K562 (cell line): Measurements from ENCODE around the gene PBXIP1. TPM values are rescaled to one million over a fixed set of nuclear protein-coding genes. Genes with fewer than 3 reads are reported as not detected.

Source experiments
- ARID1B ChIP-seq: fragments of 450-650 bp; IDR thresholded peaks from 2 replicates; pipeline ENCODE4 v1.6.1; 2016; ENCODE audit warnings: antibody characterized with exemption, mild to moderate bottlenecking, inconsistent platforms
- FOXJ2 ChIP-seq: fragments of 200-800 bp; sonication (Bioruptor generic); IDR thresholded peaks from 2 replicates; pipeline ENCODE4 v1.6.1; 2016; ENCODE audit warnings: missing genetic modification characterization, missing compliant biosample characterization
- HNRNPLL ChIP-seq: fragments of 200-400 bp; formaldehyde crosslinking; IDR thresholded peaks from 2 replicates; pipeline ENCODE4 v1.6.1; 2017; ENCODE audit warnings: low read length, low read depth, mild to moderate bottlenecking; ENCODE audit not compliant: poor library complexity, severe bottlenecking
- MTF1 ChIP-seq: fragments of 250-450 bp; sonication (Bioruptor Pico); IDR thresholded peaks from 2 replicates; pipeline ENCODE4 v1.9.0; 2021; ENCODE audit warnings: moderate library complexity, mild to moderate bottlenecking, inconsistent platforms, borderline replicate concordance
- NFRKB ChIP-seq: fragments of 450-650 bp; IDR thresholded peaks from 2 replicates; pipeline ENCODE4 v1.6.1; 2016; ENCODE audit warnings: low read depth
- NUFIP1 ChIP-seq: fragments of 450-650 bp; IDR thresholded peaks from 2 replicates; pipeline ENCODE4 v1.6.1; 2018; ENCODE audit not compliant: partially characterized antibody
- POLR2B ChIP-seq: fragments of 450-650 bp; IDR thresholded peaks from 2 replicates; pipeline ENCODE4 v1.6.1; 2018; ENCODE audit warnings: low read depth; ENCODE audit not compliant: partially characterized antibody
- TCF7L2 ChIP-seq: fragments of 150-350 bp; IDR thresholded peaks from 2 replicates; pipeline ENCODE4 v1.6.1; 2016; ENCODE audit warnings: low read depth, mild to moderate bottlenecking, low read length, moderate library complexity
- ZFPM2 ChIP-seq: fragments of 250-450 bp; sonication (Bioruptor Pico); IDR thresholded peaks from 2 replicates; pipeline ENCODE4 v1.5.1; 2022; ENCODE audit warnings: mild to moderate bottlenecking
- ZKSCAN1 ChIP-seq: fragments of 150-350 bp; IDR thresholded peaks from 2 replicates; pipeline ENCODE4 v1.6.1; 2016; ENCODE audit warnings: low read depth, low read length
- ZNF175 ChIP-seq: fragments of 200-800 bp; sonication (Bioruptor generic); IDR thresholded peaks from 2 replicates; pipeline ENCODE4 v1.6.1; 2016; ENCODE audit warnings: low read depth, mild to moderate bottlenecking, missing genetic modification characterization, missing compliant biosample characterization
- ZNF707 ChIP-seq: fragments of 250-450 bp; sonication (Bioruptor Pico); conservative IDR thresholded peaks from 2 replicates; pipeline ENCODE4 v1.8.0; 2022; ENCODE audit warnings: inconsistent platforms, mild to moderate bottlenecking, moderate library complexity
- polyA plus RNA-seq, 8 experiments: library from polyadenylated mRNA; depleted of rRNA in 4 of 8; stranded (reverse) in 5 of 8; unstranded in 3 of 8; fragments of >200 nt; fragmentation: Nextera tagmentation in 2 of 8; fragmentation: Illumina TruSeq in 1 of 8; extraction: Ambion mirVana in 2 of 8; extraction: Trizol in 1 of 8; gene quantifications; 2 replicates each; pipeline versions ENCODE4 v1.2.1 to v1.2.3, GENCODE V29; 2011 to 2014; ENCODE audit warnings: inconsistent platforms in 1 of 8, missing spikeins in 1 of 8
- total RNA-seq, 7 experiments: library from RNA; depleted of rRNA in 6 of 7; stranded (reverse); fragments of >200 nt in 6 of 7; fragmentation: Illumina TruSeq in 2 of 7; extraction: Trizol in 2 of 7; gene quantifications; 2 replicates each; pipeline versions ENCODE4 v1.2.1 to v1.2.3, GENCODE V29; 2011 to 2021; ENCODE audit warnings: low replicate concordance in 1 of 7
- TF ChIP-seq, protein P1 (sequence below): sonication (generic); formaldehyde crosslinking; IDR thresholded peaks from 2 replicates; pipeline ENCODE4 v1.8.0; 2022; ENCODE audit warnings: mild to moderate bottlenecking, missing genetic modification reagents
- TF ChIP-seq, protein P2 (sequence below): sonication (generic); formaldehyde crosslinking; IDR thresholded peaks from 2 replicates; pipeline ENCODE4 v1.8.0; 2022; ENCODE audit warnings: mild to moderate bottlenecking, low read depth, missing genetic modification reagents
- TF ChIP-seq, protein P3 (sequence below): fragments of 450-650 bp; formaldehyde crosslinking; IDR thresholded peaks from 2 replicates; pipeline ENCODE4 v1.4.0; 2022; ENCODE audit warnings: missing genetic modification characterization
- TF ChIP-seq, protein P4 (sequence below): fragments of 200-800 bp; sonication (Bioruptor generic); IDR thresholded peaks from 2 replicates; pipeline ENCODE4 v1.6.1; 2017; ENCODE audit warnings: missing genetic modification characterization, missing compliant biosample characterization
- TF ChIP-seq, protein P5 (sequence below): sonication (generic); formaldehyde crosslinking; IDR thresholded peaks from 2 replicates; pipeline ENCODE4 v1.9.0; 2022; ENCODE audit warnings: mild to moderate bottlenecking, missing genetic modification reagents
- TF ChIP-seq, protein P6 (sequence below), 2 experiments: fragments of 150-350 bp in 1 of 2; IDR thresholded peaks; 2 replicates each; pipeline ENCODE4 v1.6.1; 2012 to 2016; ENCODE audit warnings: low read depth in 2 of 2, low read length in 2 of 2, mild to moderate bottlenecking in 1 of 2, moderate library complexity in 1 of 2

The PBXIP1 gene
- total and polyA plus RNA-seq, 9 of the 15 experiments (the other 6 are each of a cell fraction or from before 2014, with no cell fraction given): 0.13 to 8.3 (median 5.8) TPM

DNA sequence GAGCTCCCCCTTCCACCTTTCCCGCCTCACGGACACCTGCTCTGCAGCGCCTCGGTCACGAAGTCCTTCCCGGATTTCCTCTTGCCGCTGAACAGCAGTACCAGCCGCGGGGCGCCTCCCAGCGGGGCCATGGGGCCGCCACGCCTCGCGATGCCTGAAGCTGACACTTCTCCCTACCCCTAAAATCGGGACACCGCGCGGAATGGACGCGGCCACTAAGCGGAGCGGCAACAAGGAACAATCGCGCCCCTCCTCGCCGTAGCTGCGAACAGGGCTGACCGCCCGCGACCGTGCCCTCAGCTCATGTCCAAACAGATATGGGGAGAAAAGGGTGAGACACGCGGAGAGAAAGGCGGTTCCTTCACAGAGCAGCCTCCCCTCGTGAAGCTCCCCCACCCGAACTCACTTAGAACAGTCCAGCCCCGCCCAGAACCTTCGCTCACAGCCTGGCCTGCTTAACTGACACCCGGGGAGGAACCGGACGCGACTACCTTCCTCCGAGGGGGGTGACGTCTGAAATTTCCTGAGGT lies 19.3 kb downstream of the PBXIP1 start, which contains the start of gene PMVK (continued):
- TF ChIP-seq, protein P1, sequence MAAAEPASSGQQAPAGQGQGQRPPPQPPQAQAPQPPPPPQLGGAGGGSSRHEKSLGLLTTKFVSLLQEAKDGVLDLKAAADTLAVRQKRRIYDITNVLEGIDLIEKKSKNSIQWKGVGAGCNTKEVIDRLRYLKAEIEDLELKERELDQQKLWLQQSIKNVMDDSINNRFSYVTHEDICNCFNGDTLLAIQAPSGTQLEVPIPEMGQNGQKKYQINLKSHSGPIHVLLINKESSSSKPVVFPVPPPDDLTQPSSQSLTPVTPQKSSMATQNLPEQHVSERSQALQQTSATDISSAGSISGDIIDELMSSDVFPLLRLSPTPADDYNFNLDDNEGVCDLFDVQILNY (CRISPR knock-in tag): peak; percentile 99
- peak; percentile 51; the same call in 1 of the 2 replicates for TF ChIP-seq ZKSCAN1
- no peak for TF ChIP-seq ZNF707 (CRISPR knock-in tag)
- no peak for TF ChIP-seq HNRNPLL
- peak; percentile 83; the same call in 1 of the 2 replicates for TF ChIP-seq TCF7L2
- 0 out of 2 replicates have a peak, but pooled peaks have one; percentile 76 for TF ChIP-seq ZFPM2 (CRISPR knock-in tag)
- peak; percentile 66 for TF ChIP-seq ARID1B
- TF ChIP-seq MTF1 (CRISPR knock-in tag): no peak
- peak; percentile 67; the same call in 1 of the 2 replicates for TF ChIP-seq FOXJ2 (tag)
- TF ChIP-seq, protein P2, sequence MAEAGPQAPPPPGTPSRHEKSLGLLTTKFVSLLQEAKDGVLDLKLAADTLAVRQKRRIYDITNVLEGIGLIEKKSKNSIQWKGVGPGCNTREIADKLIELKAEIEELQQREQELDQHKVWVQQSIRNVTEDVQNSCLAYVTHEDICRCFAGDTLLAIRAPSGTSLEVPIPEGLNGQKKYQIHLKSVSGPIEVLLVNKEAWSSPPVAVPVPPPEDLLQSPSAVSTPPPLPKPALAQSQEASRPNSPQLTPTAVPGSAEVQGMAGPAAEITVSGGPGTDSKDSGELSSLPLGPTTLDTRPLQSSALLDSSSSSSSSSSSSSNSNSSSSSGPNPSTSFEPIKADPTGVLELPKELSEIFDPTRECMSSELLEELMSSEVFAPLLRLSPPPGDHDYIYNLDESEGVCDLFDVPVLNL (CRISPR knock-in tag): peak; percentile 90
- peak; percentile 76 for TF ChIP-seq POLR2B
- TF ChIP-seq, protein P3, sequence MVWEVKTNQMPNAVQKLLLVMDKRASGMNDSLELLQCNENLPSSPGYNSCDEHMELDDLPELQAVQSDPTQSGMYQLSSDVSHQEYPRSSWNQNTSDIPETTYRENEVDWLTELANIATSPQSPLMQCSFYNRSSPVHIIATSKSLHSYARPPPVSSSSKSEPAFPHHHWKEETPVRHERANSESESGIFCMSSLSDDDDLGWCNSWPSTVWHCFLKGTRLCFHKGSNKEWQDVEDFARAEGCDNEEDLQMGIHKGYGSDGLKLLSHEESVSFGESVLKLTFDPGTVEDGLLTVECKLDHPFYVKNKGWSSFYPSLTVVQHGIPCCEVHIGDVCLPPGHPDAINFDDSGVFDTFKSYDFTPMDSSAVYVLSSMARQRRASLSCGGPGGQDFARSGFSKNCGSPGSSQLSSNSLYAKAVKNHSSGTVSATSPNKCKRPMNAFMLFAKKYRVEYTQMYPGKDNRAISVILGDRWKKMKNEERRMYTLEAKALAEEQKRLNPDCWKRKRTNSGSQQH (CRISPR knock-in tag): no peak
- TF ChIP-seq, protein P4, sequence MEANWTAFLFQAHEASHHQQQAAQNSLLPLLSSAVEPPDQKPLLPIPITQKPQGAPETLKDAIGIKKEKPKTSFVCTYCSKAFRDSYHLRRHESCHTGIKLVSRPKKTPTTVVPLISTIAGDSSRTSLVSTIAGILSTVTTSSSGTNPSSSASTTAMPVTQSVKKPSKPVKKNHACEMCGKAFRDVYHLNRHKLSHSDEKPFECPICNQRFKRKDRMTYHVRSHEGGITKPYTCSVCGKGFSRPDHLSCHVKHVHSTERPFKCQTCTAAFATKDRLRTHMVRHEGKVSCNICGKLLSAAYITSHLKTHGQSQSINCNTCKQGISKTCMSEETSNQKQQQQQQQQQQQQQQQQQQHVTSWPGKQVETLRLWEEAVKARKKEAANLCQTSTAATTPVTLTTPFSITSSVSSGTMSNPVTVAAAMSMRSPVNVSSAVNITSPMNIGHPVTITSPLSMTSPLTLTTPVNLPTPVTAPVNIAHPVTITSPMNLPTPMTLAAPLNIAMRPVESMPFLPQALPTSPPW (CRISPR knock-in tag): peak; percentile 71
- TF ChIP-seq NUFIP1: peak; percentile 50
- TF ChIP-seq, protein P5, sequence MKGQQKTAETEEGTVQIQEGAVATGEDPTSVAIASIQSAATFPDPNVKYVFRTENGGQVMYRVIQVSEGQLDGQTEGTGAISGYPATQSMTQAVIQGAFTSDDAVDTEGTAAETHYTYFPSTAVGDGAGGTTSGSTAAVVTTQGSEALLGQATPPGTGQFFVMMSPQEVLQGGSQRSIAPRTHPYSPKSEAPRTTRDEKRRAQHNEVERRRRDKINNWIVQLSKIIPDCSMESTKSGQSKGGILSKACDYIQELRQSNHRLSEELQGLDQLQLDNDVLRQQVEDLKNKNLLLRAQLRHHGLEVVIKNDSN (CRISPR knock-in tag): peak; percentile 96
- peak; percentile 86; the same call in 1 of the 2 replicates for TF ChIP-seq NFRKB
- TF ChIP-seq, protein P6, sequence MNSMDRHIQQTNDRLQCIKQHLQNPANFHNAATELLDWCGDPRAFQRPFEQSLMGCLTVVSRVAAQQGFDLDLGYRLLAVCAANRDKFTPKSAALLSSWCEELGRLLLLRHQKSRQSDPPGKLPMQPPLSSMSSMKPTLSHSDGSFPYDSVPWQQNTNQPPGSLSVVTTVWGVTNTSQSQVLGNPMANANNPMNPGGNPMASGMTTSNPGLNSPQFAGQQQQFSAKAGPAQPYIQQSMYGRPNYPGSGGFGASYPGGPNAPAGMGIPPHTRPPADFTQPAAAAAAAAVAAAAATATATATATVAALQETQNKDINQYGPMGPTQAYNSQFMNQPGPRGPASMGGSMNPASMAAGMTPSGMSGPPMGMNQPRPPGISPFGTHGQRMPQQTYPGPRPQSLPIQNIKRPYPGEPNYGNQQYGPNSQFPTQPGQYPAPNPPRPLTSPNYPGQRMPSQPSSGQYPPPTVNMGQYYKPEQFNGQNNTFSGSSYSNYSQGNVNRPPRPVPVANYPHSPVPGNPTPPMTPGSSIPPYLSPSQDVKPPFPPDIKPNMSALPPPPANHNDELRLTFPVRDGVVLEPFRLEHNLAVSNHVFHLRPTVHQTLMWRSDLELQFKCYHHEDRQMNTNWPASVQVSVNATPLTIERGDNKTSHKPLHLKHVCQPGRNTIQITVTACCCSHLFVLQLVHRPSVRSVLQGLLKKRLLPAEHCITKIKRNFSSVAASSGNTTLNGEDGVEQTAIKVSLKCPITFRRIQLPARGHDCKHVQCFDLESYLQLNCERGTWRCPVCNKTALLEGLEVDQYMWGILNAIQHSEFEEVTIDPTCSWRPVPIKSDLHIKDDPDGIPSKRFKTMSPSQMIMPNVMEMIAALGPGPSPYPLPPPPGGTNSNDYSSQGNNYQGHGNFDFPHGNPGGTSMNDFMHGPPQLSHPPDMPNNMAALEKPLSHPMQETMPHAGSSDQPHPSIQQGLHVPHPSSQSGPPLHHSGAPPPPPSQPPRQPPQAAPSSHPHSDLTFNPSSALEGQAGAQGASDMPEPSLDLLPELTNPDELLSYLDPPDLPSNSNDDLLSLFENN (IDR thresholded peaks at IDR 0.05; ENCODE audit: low read depth in 2 of 2, low read length in 2 of 2): peak in 1 of 2 experiments; percentile 14; a peak in 1 of 4 replicates
- peak; percentile 37; the same call in 1 of the 2 replicates for TF ChIP-seq ZNF175
